Dermis microvascular lymphatic vessel endothelial cell (primary cell): ENCODE measurements around the gene SHH. TPM values are rescaled to one million over a fixed set of nuclear protein-coding genes. Genes with fewer than 3 reads are reported as not detected.
A peak's percentile ranks its signal among the peaks of the same experiment; 100 is the strongest.
"Not testable (repeated sequence)": the region's sequence is repeated elsewhere in the genome, so short reads cannot be mapped to it uniquely, and the experiment has no call there.

ENCODE experiments used
- DNase-seq, 2 donors: peaks; one replicate each; pipeline versions ENCODE4 v3.0.0 to v3.0.0-alpha.2; 2010; ENCODE audit warnings: low read depth in 2 of 2
- total RNA-seq: library from RNA; depleted of rRNA; stranded (reverse); fragments of >200 nt; gene quantifications from 2 replicates; pipeline ENCODE4 v1.2.1, GENCODE V29; 2014

The SHH gene
- total RNA-seq, 1 donor from 2014 or later: 0.13 TPM

DNA sequence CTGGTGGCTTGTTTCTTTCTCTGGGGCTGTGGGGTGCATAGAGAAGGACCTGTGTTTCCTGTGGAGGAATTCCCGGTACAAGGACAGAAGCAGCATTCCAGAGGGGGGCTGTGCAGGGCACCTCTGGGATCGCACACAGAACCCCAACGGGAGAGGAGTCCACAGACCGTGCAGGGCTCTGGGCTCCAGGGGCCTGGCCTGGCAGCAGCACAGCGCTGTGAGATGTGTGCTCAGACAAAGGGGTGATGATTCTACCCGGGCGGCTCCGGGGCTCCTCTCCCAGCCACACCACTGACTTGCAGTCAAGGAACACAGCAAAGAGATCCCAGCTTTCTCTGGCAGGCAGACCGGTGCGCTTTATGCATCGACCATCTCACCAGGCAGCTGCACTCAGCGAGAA is 6.9 kb upstream of the SHH start:
- DNase-seq: no peak

DNA sequence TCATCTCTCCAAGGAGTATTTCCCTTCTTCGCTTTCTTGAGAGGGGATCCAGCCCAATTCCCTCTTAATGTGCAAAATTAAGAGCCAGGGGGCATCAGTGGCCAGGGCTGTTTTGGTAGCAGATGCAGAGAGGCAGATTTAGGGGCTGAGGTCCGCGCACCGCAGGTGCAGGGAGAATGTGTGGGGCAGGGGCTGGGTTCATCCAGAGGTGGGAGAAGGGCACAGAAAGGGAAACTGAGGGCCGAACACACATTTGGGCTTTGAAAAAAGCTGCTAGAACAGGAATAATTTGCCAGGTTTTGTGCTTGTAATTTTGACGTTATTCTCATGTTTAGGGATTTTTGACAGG is 6.5 kb upstream of the SHH start:
- no peak for DNase-seq

DNA sequence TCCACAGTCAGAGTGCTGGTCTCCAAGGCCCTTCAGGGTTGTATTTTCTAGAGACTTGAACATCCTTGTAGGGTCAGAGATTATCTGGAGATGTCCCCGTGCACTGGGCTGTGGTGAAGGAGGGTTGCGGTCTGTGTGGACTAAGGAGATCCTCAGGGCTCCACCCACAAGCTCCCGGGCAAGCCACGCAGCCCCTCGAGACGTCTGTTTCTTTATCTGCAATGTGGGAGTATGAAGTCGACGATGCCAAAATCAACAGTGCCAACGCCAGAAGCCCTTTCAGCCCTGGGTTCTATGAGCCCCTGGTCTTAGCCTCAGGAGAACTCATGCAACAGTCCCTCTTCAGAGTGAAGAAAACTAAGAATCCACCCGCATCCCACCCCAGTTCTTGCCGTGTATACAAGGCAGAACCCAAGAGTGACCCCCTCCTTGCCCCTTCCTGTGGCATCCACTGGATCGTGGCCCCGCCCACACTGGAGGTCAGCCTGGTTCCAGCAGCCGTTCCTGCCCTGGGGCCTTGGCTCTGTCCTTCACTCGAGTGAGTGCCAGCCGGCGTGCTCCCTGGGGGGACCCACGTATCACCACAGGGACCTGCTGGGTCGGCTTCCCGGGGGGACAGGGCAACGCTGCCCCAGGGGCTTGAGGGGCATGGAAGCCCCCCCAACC is 6.0 kb upstream of the SHH start:
- no peak for DNase-seq

DNA sequence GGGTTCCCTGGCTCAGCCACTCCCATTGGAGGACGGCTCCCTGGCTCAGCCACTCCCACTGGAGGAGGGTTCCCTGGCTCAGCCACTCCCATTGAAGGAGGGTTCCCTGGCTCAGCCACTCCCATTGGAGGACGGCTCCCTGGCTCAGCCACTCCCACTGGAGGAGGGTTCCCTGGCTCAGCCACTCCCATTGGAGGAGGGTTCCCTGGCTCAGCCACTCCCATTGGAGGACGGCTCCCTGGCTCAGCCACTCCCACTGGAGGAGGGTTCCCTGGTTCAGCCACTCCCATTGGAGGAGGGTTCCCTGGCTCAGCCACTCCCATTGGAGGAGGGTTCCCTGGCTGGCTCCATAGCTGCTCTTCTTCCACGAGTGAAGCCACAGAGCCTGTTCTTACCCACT is 5.3 kb upstream of the SHH start:
- DNase-seq: not testable (repeated sequence)

DNA sequence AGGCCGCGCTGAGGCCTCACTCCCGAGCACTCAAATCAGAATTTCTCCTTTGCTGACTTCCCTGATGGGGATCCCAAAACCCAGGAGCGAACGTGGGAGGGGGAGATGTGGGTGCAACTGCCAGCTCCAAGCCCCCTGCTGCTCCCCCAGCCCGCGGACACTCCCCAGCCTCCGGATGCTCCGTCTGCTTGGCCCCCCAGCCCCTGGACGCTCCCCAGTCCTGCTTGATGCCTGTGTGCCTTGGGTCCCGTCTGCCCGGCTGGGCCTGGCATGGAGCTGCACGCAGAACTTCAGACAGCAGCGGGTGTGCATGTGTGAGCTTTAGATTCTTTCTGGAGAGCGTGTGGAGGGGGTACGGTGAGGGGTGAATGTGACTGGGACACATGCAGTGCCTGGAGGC is 4.7 kb upstream of the SHH start:
- DNase-seq: no peak

DNA sequence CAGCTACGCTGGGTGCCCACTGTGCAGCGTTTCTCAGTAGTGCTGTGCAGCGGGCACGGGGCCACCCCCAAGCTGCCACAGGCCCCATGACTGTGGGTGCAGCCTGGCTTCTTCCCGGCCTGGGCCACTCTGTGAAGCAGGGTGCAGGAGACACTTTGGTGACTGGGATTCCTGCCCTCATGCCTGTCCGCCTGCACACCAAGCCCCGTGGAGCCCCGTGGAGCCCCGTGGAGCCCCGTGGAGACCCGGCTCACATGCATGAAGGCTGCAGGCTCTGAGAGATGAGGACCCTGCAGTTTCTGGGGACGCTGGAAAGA is 3.9 kb upstream of the SHH start:
- DNase-seq: no peak

DNA sequence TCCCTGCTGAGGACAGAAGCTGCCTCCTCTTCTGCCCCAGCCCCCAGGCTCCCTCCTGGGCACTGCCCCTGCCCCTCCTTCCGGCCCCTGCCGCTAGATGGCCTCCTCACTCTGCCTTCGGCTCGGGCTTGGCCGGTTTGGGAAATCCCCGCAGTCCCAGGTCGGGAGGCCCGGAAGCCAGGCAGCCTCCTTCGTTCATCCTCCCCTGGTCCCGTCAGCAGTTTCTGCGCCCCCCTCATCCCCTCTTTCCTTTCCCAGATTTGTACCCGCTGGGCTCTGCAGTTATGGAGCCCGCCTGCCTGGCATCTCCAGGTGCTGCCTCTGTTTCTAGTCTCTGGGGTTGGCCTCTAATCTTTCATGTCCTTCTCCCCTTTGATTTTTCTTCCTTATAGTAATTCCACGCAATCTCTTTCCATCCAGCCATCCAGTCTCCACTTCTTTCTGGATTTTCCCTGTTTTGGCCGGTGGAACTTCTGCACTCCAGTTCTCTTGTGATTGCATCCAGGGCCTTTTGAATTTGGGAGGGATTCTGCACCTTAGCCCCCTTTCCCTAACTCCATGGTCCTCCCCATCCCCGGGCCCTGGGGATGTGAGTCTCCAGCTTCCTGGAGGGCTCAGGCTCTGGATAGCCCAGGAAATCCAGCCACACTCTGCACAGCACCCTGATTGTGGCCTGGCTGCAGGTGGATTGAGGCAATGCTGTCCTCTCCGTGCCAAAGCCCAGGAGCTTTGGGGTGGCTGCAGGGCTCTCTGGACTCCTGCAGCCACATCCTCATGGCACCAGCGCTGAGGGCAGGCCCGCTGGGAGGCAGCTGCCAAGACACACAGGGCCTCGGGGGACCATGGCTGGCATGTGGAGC is 3.3 kb upstream of the SHH start:
- DNase-seq: peak; percentile 30 to 50

DNA sequence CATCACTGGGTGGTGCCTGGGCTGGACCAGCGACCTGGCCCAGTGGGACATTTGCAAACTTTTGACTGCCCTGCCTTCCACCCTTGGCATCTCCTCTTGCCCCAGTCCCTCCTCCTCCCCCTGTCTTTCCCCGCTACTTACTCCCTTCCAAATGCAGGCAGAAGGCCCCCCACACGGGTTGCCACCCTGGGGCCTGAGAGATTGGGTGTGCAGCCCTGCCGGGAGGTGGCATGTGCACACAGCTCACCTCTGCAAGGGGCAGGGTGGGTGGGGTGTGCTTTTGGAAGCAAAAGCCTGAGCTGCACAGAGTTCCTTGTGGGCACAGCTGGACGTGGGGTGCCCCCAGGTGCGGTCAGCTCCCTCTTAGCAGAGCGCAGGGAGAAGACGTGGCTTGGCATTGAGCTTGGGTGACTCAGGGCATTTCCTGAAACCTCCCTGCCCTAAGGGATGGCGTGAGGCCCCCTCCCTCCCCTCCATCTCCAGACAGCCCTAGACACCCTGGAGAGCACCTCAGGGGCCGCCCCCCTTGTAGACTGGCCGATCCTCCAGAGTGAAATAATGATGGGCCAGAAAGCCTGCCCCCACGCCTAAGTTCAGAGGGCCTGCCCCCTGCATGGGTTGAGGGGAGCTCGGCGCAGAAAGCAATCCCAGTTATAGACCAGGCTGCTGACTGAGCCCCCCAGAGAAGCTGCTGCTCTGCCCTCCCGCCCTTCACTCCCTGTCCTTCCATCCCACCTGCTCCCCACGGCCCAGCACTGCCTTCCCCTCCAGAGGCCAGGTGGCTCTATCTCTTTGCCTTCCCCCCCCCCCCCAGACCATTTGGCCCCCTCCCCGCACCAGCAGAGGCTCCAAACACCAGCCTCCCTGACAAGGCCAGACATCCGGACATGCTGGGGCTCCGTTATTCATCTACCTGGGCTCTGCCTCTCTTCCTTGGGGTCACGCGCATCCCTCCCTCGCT is 2.3 kb upstream of the SHH start:
- no peak for DNase-seq

DNA sequence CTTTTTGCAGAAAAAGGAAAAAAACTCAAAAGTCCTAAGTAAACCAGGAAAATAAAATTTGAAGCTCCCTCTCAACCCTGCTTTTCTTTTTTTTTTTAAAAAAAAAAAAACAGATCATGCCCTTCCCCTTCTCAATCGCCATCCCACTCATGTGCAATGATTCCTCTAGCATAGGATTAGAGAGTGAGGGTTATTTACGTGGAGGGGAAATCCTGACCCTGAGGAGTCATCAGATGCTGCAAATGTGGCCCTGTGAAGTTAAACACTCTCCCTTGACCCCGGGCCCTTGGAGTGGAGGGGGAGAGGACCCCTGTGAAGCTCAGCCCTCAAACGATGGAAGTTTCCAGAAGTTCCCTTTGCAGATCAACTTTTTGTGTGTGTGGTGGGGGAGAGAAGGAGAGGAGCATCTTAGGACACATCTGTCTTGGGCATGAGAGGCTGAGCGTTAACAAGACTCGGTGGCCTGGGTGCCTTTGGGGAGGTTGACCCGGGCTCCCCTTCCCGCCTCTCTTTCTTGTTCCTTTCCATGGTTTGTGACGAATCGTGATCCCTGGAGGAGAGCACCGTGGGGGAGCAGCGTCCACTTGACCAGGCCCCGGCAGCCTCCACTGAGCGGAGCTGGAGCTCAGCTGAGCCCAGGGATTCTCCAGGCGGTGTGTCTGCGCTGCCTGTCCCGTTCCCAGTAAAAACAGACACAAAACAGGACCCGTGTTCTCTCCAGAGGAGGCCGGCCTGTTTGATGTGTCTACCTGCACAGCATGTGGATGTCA is 1.5 kb upstream of the SHH start:
- DNase-seq: no peak

DNA sequence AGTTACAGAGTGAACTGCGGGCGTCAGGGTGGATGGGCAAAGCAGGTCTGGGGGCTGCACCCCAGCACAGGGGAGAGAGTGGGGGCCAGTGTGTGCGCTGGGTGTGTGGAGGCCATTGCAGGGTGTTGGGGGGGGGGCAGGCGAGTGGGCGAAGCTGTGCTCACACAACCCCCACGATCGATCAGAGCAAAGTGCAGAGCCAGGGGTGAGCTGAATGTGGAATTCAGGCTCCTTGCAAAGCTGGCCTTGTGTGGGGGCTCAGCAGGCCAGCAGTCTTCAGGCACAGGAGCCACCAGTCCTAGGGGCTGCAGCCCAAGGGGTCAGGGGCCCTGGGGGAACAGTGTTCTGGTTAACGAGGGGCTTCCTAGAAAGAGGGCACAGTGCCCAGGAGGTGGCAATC is 862 bp upstream of the SHH start:
- DNase-seq: no peak

DNA sequence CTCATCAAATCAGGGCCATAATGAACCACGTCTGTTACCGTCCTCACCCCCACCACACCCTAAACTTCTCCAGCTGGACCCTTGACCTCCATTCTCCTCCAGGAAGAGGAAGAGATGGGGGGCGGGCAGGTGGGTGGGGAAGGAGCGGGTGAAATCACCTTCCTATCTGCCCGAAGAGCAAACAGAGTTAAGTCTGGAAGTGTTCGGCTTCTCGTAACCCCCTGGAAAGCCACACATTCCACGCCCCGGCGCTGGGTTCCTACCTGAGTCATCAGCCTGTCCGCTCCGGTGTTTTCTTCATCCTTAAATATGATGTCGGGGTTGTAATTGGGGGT is 736 bp downstream of the SHH start:
- DNase-seq: no peak

DNA sequence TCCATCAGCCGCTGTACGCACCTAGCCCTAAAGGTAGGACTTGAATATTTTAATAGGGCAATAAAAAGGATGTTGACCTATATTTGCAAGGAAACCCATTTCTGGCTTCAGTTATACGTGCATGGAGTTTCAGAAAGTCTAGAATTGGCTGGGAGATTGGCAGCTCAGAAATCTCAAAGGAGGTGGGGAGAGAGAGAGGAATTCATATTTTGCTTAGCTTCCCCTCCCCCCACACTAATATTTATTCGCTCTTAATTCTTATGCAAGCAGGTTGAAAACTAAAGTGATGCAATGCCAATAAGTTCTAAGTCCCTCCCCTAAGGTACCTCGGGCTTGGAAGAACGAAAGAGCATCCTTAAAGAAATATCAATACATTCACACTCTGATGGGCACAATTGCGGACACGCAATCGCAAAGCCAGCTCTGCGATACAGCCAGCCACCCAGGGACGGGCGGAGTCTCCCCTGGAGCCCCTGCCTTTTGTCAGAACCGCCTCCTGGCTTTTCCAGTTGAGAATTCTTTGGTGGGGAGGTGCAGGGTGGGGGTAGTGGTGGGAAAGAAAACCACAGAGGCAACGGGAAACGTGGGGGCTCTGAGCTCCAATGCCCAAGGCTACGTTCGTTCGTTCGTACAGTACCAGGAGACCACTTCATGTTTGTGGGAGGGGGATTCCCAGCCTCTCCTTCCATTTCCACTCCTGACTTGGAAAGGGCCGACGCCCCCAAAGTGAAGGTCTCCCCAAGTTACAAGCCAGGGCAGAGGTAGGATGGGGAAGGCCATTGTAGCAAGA is 1.3 kb downstream of the SHH start:
- DNase-seq: no peak

DNA sequence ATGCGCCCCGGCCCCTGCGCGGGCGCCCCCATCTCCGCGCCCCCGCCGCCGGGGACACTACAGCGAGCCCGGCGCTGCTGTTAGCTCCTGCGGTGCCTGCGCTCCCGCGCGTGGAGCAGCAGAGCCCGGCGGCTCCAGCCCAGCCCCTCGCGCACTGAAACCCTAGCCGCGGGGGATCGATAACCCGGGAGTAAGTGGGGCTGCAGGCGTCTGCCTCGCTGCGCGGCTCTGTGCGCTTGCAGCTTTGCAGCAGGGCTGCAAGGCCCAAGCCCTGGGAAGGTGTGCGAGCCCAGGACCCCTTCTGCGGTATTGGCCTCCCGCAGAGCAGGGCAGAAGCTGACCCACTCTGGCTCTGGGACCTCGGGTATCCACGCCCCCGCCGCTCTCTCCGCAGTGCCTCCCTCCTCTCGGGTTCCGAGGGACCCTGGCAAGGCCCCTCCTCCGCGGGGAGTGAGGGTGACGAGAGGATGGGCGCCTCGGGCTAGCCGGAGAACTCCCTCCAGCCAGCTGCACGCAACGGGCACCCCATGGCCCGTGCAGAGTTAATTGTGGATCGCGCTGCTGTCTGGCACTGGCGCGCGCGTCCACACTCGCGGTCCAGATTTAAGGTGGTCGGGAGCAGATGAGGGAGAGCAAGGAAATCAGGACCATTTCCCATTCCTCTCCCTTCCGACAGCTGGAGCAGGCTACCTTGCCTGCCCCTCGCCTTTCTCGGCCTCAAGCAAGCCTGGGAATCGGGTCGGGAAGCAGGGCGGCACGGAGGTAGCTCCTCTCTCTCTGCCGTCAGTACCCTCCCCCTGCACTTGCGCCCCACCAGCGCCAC is 2.1 kb downstream of the SHH start:
- no peak for DNase-seq

DNA sequence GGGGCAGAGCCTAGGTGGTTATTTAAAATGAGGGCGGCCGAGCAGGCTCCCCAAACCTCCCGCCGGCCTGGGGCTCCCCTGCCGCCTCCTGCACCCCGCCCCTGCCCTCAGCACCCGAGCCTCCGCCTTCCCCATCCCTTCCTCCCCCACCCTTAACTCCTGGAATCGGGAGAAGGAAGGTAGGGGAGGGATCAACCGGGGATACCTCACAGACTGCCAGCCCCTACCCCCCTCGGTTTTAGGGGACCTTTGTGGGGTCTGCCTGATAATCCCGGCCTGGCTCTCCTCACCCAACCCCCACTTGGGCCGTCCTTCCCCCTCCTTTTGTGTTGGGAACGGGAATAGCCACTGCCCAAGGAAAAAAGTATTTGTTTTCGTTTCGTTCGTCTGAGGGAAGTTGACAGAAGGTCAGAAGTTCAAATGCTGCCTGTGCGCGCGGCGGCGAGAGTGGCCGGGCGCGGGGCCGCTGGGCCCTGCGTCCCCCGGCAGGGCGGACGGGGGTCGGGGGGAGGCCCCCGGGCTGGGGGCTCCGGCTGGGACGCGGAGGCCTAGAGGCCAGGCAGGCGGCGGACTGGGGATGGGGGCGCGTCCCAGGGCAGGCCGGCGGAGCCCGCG is 2.8 kb downstream of the SHH start:
- DNase-seq: no peak

DNA sequence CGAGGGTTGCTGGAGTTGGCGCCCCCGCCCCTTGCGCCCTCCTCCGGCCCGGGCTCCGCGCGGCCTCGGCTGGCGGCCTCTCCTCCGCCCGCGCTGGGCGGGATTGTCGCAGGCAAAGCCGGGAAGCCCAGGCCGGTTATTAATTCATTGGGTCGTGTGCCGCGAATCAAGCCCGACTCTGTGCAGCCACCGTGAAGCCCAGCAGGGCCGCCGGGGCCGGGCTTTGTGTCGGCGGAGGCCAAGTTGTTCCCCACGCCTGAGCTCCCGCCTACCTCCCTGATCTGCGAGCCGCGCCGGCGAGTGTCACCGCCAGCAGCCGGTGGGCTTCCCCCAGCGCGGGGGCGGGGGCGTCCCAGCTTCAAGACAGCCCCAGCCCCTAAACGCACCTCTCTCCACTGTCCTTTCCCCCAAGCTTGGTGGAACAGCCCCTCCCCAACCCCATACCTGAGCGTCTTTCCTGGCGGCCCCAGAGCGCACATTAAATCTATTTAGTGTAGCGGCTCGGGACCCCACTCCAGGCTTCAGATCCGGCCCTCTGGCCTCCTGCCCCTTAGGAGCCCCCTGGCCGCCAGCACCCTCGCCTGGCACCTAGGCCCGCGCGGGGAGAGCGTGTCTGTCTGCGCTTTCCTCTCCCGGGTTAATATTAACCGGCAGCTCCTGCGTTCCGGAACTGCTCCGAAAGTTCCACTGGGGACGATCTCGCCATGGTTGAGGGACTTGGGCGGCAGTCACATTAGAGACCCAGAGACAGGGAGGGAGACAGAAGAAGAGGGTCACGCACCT is 3.5 kb downstream of the SHH start:
- no peak for DNase-seq

DNA sequence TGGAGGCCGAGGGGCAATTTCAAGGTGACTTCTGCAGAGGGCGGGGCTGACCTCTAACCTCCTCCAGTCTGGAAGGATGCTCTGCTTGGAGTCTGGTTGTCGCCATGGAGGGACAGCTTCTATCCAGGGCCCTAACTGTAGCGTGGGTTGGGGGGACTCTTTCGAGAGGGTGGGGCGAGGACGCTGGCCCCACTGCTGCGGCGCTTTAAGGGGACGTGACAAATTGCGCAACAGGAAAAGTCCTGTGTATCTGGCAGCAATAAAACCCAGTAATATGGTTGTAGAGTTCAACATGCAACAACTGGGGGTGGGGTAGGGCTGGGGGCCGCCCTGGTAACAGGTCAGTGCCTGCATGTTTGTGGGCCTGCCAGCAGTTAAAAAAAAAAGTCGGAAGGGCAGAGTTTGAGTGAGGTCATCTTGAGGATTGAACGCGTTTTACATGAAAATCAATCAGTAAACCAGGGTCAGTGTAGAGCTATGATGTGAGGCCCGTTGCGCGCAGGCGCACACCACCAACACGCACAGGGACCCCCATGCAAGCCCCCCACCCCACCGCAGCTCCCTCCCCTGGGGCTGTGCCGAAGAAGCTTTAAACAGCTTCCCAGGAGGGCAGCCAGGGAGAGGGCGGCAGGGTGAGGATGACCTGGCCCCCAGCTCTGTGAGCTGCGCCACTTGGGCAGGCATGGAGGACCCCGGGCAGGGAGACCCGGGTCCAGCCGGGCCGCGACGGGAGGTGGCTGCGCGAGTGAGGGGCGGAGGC is 4.3 kb downstream of the SHH start:
- peak in 1 of 2 donors; percentile 36 for DNase-seq

DNA sequence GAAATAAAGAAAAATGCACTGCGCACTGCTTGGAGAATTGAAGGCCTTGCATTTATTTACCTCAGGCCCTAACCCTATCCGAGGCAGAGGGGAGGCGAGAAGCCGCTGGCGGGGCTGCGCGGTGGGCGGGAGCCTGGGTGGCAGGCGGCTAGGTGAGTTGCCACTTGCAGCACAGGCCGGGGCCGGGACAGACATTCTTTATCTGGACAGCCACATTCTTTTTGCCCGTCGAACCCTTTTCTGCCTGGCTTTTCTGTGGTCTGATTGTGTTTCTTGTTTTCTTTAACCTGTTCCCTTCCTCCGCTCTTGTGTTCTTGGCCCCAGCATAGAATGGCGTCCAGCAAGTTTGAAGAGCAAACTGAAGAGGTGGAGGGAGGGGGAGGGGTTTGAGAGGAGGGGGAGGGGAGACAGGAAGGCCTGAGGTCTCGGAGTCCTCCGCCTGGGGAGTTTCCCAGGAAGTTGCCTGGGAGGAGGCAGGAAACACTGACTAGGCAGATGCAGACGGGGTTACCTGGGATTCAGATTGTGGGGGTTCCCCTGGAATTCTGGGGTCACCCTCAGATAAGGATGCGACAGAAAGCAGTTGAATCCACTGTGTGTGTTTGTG is 5.1 kb downstream of the SHH start:
- no peak for DNase-seq
